AG04450 (cell line): ENCODE data around the gene ZDHHC4. TPM values are rescaled to one million over a fixed set of nuclear protein-coding genes. Genes with fewer than 3 reads are reported as not detected.
"Not testable (repeated sequence)": the region's sequence is repeated elsewhere in the genome, so short reads cannot be mapped to it uniquely, and the experiment has no call there.

ENCODE experiments used
- CTCF ChIA-PET: fragments of 300-600, 350-600 bp; formaldehyde crosslinking; extraction: SDS; loops from one replicate; lab custom pipeline; 2022; ENCODE audit warnings: antibody characterized with exemption, inconsistent platforms; lab: Charles Lee
- POLR2A ChIA-PET: fragments of 350-600 bp; formaldehyde crosslinking; extraction: SDS; loops from one replicate; lab custom pipeline; 2021; ENCODE audit warnings: antibody characterized with exemption, inconsistent platforms; lab: Yijun Ruan, JAX
- DNase-seq: peaks from one replicate; pipeline ENCODE4 v3.0.0-alpha.2; 2011; ENCODE audit warnings: low read depth, low spot score
- H3K27ac ChIP-seq: one replicate; pipeline ENCODE4 v1.5.1; 2012; ENCODE audit warnings: low read depth, low read length, control low read depth
- H3K27me3 ChIP-seq: one replicate; pipeline ENCODE4 v1.6.0; 2012; ENCODE audit warnings: low read length; ENCODE audit not compliant: control insufficient read depth, insufficient read depth
- H3K4me3 ChIP-seq: 2 replicates; pipeline ENCODE4 v1.5.1; 2011; ENCODE audit warnings: mild to moderate bottlenecking, low read depth, low read length, control low read depth
- H3K9me3 ChIP-seq: 2 replicates; pipeline ENCODE4 v1.5.1; 2012; ENCODE audit warnings: low read length; ENCODE audit not compliant: control insufficient read depth, insufficient read depth
- polyA plus RNA-seq: library from polyadenylated mRNA; depleted of rRNA; stranded (reverse); fragments of >200 nt; gene quantifications from 2 replicates; pipeline ENCODE4 v1.2.3, GENCODE V29; 2011
- TF ChIP-seq, protein P1 (sequence below): IDR thresholded peaks from 2 replicates; pipeline ENCODE4 v1.5.1; 2011; ENCODE audit warnings: low read depth, low read length, control low read depth, inconsistent platforms

Gene ZDHHC4
- polyA plus RNA-seq, 1 experiment: 99.4 TPM

DNA sequence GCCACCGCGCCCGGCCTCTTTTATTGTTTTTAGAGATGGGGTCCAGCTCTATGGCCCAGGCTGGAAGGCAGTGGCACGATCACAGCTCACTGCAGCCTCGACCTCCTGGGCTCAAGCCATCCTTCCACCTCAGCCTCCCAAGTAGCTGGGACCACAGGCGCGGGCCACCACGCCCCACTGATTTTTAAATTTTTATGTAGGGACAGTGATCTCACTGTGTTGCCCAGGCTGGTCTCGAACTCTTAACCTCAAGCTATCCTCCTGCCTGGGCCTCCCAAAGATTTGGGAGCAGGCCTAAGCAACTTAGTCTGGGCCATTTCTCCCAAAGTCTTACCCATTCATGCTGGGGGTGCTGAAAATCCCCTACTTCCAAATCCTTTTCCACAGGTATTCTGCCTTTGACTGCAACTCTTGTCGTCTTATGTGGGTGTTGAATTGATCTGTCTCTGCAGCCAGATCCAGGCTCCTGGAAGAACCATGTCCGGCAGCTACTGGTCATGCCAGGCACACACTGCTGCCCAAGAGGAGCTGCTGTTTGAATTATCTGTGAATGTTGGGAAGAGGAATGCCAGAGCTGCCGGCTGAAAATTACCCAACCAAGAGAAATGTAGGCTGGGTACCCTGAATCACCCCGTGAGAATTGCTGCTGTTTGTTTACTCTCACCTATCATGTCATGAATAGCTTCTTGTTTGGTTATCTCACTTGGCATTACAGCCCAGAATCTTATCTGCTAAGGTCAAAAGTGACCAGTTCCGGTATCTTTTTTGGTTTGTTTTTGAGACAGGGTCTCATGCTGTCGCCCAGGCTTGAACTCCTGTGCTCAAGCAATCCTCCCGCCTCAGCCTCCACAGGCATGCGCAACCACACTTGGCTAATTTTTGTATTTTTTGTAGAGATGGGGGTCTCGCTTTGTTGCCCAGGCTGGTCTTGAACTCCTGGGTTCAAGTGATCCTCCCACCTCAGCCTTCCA is 1.1 kb downstream of the ZDHHC4 start:
- CTCF ChIA-PET: interaction anchor here (0.6 to 1.8 kb wide), 7 partner anchors 11 to 63 kb away, joined by 3 to 5 read pairs (median 4); partner anchors contain the start of gene INTS15
- Histone ChIP-seq H3K4me3 (peak overlapping the region; percentile 76; the same call in 1 of the 2 replicates), H3K9me3 (no peaks in the 10 kb centered on the region), H3K27ac (no peak overlapping the region), H3K27me3 (no peaks in the 10 kb centered on the region)
- no peak for DNase-seq
- POLR2A ChIA-PET: interaction anchor here (1.4 kb wide), 1 partner anchor 12 kb away, joined by 5 read pairs; the partner anchor contains the start of gene INTS15
- TF ChIP-seq, protein P1, sequence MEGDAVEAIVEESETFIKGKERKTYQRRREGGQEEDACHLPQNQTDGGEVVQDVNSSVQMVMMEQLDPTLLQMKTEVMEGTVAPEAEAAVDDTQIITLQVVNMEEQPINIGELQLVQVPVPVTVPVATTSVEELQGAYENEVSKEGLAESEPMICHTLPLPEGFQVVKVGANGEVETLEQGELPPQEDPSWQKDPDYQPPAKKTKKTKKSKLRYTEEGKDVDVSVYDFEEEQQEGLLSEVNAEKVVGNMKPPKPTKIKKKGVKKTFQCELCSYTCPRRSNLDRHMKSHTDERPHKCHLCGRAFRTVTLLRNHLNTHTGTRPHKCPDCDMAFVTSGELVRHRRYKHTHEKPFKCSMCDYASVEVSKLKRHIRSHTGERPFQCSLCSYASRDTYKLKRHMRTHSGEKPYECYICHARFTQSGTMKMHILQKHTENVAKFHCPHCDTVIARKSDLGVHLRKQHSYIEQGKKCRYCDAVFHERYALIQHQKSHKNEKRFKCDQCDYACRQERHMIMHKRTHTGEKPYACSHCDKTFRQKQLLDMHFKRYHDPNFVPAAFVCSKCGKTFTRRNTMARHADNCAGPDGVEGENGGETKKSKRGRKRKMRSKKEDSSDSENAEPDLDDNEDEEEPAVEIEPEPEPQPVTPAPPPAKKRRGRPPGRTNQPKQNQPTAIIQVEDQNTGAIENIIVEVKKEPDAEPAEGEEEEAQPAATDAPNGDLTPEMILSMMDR: no peak

DNA sequence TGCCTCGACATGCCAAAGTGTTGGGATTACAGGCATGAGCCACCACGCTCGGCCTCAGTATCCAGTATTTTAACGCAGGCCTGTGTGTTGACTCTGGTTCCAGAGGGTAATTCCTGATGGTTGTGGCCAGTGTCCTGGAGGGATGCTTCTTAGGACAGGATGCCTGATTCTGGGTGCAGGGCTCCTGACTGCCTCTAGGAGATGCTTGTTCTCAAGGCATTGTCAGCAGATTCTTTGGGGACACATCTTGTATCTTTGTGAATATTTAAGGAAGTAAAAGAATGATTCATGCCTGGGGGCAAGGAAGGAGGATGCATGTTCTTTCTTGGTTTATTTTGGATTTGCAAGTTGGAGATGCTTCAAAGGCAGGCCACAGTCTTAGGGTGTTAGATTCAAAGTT is 2.2 kb downstream of the ZDHHC4 start:
- DNase-seq: no peak
- POLR2A ChIA-PET: no interaction called here

DNA sequence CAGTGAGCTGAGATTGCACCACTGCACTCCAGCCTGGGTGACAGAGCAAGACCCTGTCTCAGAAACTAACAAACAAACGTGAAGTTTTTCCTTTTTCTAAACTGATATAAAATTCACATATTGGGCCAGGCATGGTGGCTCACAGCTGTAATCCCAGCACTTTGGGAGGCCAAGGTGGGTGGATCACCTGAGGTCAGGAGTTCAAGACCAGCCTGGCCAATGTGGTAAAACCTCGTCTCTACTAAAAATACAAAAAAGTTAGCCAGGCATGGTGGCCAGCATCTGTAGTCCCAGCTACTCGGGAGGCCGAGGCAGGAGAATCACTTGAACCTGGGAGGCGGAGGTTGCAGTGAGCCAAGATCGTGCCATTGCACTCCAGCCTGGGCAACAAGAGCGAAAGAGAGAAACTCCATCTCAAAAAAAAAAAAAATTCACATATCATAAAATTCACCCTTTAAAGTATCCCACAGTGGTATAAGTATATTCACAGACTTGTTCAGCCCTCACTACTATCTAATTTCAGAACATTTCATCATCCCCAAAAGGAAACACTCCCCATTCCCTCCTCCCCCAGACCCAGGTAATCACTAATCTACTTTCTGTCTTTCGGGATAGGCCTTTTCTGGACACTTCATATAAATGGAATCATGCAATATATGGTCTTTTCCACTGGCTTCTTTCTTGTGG is 8.6 kb downstream of the ZDHHC4 start:
- H3K4me3 ChIP-seq, POLR2A ChIA-PET, H3K27ac ChIP-seq, H3K9me3 ChIP-seq, DNase-seq, H3K27me3 ChIP-seq: not testable (repeated sequence)
- CTCF ChIA-PET: interaction anchor here (0.7 kb wide), 1 partner anchor 9 kb away, joined by 4 read pairs; no protein-coding TSS in a partner anchor

More for the DNA sequence above, 2.2 kb downstream of the ZDHHC4 start:
- Histone ChIP-seq H3K27me3 (no peaks in the 10 kb centered on the region), H3K27ac (no peak overlapping the region), H3K9me3 (no peaks in the 10 kb centered on the region), H3K4me3 (no peak overlapping the region)
- TF ChIP-seq, protein P1: peak; percentile 19; the same call in 1 of the 2 replicates
- CTCF ChIA-PET: no interaction called here

DNA sequence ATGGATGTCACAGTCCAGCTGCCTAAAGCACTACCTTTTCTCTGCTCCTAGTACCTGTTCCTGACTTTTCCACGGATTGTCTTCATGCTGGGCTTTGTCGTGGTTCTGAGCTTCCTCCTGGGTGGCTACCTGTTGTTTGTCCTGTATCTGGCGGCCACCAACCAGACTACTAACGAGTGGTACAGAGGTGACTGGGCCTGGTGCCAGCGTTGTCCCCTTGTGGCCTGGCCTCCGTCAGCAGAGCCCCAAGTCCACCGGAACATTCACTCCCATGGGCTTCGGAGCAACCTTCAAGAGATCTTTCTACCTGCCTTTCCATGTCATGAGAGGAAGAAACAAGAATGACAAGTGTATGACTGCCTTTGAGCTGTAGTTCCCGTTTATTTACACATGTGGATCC is 11.3 kb downstream of the ZDHHC4 start:
- no peak for DNase-seq
- Histone ChIP-seq H3K4me3 (no peak overlapping the region), H3K27me3 (no peaks in the 10 kb centered on the region), H3K27ac (no peak overlapping the region), H3K9me3 (no peaks in the 10 kb centered on the region; the same call in 1 of the 2 replicates)
- TF ChIP-seq, protein P1: no peak
- POLR2A ChIA-PET: no interaction called here
- CTCF ChIA-PET: interaction anchor here (1.3 to 3.0 kb wide), 2 partner anchors 13 to 30 kb away, joined by 3 to 13 read pairs; no protein-coding TSS in a partner anchor

DNA sequence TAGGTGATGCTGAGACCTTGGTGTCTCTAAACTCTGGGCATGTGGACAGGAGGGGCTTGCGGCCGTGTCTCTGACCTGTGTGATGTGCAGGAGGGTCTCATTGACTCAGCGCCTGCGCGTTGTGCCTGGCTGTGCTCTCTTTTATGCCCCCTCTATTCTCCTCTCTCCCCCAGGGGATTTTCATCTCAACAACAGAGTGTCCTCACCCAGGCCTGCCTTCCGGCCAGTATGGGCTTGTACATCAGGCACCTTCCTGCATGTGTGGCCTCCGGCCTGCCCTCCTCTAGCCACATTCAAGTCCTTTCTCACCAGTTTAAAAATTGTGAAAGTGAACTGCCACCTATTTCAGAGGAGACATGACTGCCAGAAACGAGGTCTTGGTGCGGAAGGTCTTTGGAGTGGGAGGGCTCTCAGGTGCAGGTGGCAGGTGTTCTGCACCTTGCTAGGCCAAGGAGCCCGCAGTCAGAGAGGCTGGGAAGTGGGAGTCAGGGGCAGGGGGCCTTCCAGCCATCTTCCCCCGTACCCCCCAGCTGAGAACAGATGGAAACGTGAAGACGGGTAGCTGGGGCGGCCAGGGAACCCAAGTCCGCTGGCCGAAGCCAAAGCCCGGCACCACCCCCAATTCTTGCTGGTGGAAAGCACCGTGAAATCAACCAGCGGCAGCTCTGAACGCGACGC is 12.0 kb downstream of the ZDHHC4 start:
- POLR2A ChIA-PET: interaction anchor here (1.2 to 1.6 kb wide), 2 partner anchors 11 to 47 kb away, joined by 5 read pairs; partner anchors contain the start of gene ZNF316
- TF ChIP-seq, protein P1: no peak
- H3K9me3 ChIP-seq: no peaks in the 10 kb centered on the region; the same call in 1 of the 2 replicates
- peak overlapping the region; percentile 47 for H3K4me3 ChIP-seq
- no peak overlapping the region for H3K27ac ChIP-seq
- DNase-seq: no peak
- CTCF ChIA-PET: interaction anchor here (0.7 to 3.0 kb wide), 6 partner anchors 12 to 73 kb away, joined by 3 to 13 read pairs (median 4); partner anchors contain the start of gene ZDHHC4
- H3K27me3 ChIP-seq: no peaks in the 10 kb centered on the region
